ENCODE measurements around the gene CRY2. TPM values are rescaled to one million over a fixed set of nuclear protein-coding genes. Genes with fewer than 3 reads are reported as not detected.

The CRY2 gene
- 10 to 100 TPM; 59.5 to 64.5 TPM for total RNA-seq
- 10 to 100 TPM; 24.3 to 33.4 (median 30.3) TPM for polyA plus RNA-seq
- total RNA-seq: 35.3 to 218 (median 76.9) reads per million in 6 experiments

- H3K36me3 Mint-ChIP-seq: peaks cover 0 to 22% (median 0%) of the 10 kb centered on the region in 3 donors
- peak; percentile 96 to 99 (median 98) for DNase-seq
- H3K27ac Mint-ChIP-seq: peak within 1 kb of the TSS; percentile 83 to 100 (median 98)
- peaks cover 26 to 67% (median 62%) of the 10 kb centered on the region in 4 donors for H3K4me1 Mint-ChIP-seq
- peak; percentile 78 to 83 for ATAC-seq
- peak within 1 kb of the TSS; percentile 77 to 93 (median 88) for H3K4me3 Mint-ChIP-seq
- no peaks in the 10 kb centered on the region for H3K9me3 Mint-ChIP-seq
- POLR2A ChIA-PET: interaction anchor here (0.9 to 2.3 kb wide), 6 partner anchors 18 to 273 kb away, joined by 3 to 20 read pairs (median 6); partner anchors contain the start of genes LARGE2, PEX16 and SLC35C1
- peaks cover 0 to 3% (median 0%) of the 10 kb centered on the region in 5 donors for H3K27me3 Mint-ChIP-seq
These were observed at the start of gene CRY2 for GRCh38 chr11:45846974-45847910. Gene CRY2, plus strand, starts transcription at chr11:45847475. Its CDS starts 16 bp downstream, at chr11:45847491.

DNA sequence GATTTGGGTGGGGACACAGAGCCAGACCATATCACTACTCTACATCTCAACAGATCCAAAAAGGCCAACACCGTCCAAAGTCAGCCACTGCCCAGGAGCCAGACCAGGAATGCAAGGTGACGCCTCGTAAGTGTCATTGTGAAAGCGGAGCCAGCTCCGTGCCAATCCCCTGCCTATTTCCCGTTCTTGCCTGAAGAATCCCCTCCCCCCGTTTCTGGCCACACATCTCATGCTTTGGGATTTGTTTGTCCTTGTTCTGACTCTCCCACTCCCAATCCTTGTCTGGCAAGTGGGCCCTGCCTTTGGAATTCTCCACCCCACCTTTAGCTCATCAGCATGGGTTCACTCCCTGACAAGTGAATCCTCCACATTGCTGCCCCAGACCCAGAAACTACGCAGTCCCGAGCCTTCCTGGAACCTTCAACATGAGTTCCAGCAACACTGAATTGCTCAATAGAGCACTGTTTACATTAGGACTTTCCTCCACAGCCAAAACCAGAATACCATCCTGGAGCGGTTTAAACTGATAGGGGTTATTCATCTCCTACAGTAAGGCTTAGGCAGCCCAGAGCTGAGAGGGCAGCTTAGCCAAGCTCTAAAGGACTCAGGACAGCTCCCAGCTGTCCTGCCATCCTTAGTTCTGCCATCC, 48.4 kb upstream of the CRY2 start:
- Mint-ChIP-seq H3K27ac (peak overlapping the region in 1 of 10 donors; percentile 20), H3K9me3 (peaks cover 0 to 8% (median 0%) of the 10 kb centered on the region in 9 donors), H3K27me3 (no peaks in the 10 kb centered on the region), H3K4me3 (no peak overlapping the region), H3K36me3 (no peaks in the 10 kb centered on the region), H3K4me1 (peaks cover 0 to 5% (median under 1%) of the 10 kb centered on the region in 4 donors)
- DNase-seq (no peak), ATAC-seq (no peak)
- POLR2A ChIA-PET: interaction anchor here (0.6 to 0.7 kb wide), 2 partner anchors 43 to 495 kb away, joined by 3 to 8 read pairs; no protein-coding TSS in a partner anchor

- DNase-seq (no peak), ATAC-seq (no peak)
- Mint-ChIP-seq H3K27ac (peak overlapping the region in 1 of 10 donors; percentile 19), H3K4me1 (peaks cover 0 to 5% (median under 1%) of the 10 kb centered on the region in 4 donors), H3K27me3 (no peaks in the 10 kb centered on the region), H3K9me3 (peaks cover 0 to 8% (median 0%) of the 10 kb centered on the region in 9 donors), H3K36me3 (no peaks in the 10 kb centered on the region), H3K4me3 (no peak overlapping the region)
- POLR2A ChIA-PET: interaction anchor here (0.6 to 0.7 kb wide), 2 partner anchors 44 to 495 kb away, joined by 3 to 8 read pairs; no protein-coding TSS in a partner anchor
These were observed 47.7 kb upstream of the CRY2 start for GRCh38 chr11:45799562-45799961.

GRCh38 chr11:45800261-45800660, 47.0 kb upstream of the CRY2 start:
- no peaks in the 10 kb centered on the region for H3K27me3 Mint-ChIP-seq
- DNase-seq (no peak), ATAC-seq (no peak)
- no peak overlapping the region for H3K4me3 Mint-ChIP-seq
- H3K36me3 Mint-ChIP-seq: no peaks in the 10 kb centered on the region
- POLR2A ChIA-PET: no interaction called here
- peaks cover 0 to 6% (median 3%) of the 10 kb centered on the region in 4 donors for H3K4me1 Mint-ChIP-seq
- no peak overlapping the region for H3K27ac Mint-ChIP-seq
- peaks cover 0 to 8% (median 0%) of the 10 kb centered on the region in 9 donors for H3K9me3 Mint-ChIP-seq

- ATAC-seq: no peak
- Mint-ChIP-seq H3K4me1 (peaks cover 6 to 20% (median 17%) of the 10 kb centered on the region in 4 donors), H3K27ac (peak overlapping the region in 3 of 10 donors; percentile 6 to 21 (median 15)), H3K4me3 (no peak overlapping the region), H3K27me3 (no peaks in the 10 kb centered on the region), H3K36me3 (no peaks in the 10 kb centered on the region), H3K9me3 (peaks cover 0 to 8% (median 0%) of the 10 kb centered on the region in 9 donors)
- POLR2A ChIA-PET: interaction anchor here (0.9 kb wide), 1 partner anchor 116 kb away, joined by 3 read pairs; the partner anchor contains the start of gene PEX16
- DNase-seq: no peak
These were observed 45.5 kb upstream of the CRY2 start for GRCh38 chr11:45801723-45802315.

- DNase-seq: no peak
- Mint-ChIP-seq H3K27ac (peak overlapping the region in 7 of 10 donors; percentile 37 to 82 (median 69)), H3K36me3 (no peaks in the 10 kb centered on the region), H3K4me3 (peak overlapping the region; percentile 39 to 98 (median 55)), H3K9me3 (peaks cover 0 to 8% (median 0%) of the 10 kb centered on the region in 9 donors), H3K4me1 (peaks cover 9 to 29% (median 26%) of the 10 kb centered on the region in 4 donors), H3K27me3 (no peaks in the 10 kb centered on the region)
- no peak for ATAC-seq
- POLR2A ChIA-PET: no interaction called here
These were observed 44.6 kb upstream of the CRY2 start for GRCh38 chr11:45802531-45803317.

- H3K9me3 Mint-ChIP-seq: peaks cover 0 to 8% (median 0%) of the 10 kb centered on the region in 9 donors
These were observed 43.1 kb upstream of the CRY2 start for GRCh38 chr11:45803971-45804760.

DNA sequence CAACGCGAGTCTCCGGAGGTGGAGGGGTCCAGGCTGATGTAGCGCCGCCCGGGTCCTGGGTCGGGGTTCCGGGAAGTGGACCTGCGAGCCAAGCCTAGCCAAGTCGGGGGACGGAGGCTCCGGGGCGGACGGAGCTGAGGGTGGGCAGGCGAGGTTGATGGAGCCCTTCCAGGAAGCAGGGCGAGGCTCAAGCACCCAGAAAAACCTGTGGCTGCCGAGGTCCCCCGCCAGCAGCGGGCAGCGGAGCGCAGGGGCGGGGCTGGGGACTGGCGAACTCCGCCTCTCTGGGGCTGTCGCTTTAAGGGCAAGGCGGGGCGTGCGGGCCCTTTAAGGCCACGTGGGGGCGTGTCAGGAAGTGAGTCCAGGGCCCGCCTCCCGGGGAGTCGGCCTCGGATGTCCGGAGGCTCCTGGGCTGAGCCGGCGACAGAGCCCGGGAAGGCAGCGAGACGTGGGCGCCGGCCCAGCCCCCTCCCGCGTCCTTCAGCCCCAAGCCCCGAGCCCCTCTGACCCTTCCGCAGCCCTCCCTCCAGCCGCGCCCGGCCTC, 42.4 kb upstream of the CRY2 start, which contains the start of gene SLC35C1:
SLC35C1 (plus strand) TSS at position 389 of the 544 bp plus-strand sequence. CDS start 653 bp downstream, outside the sequence.
- Mint-ChIP-seq H3K27ac (peak within 1 kb of the TSS; percentile 86 to 96 (median 92)), H3K27me3 (no peaks in the 10 kb centered on the region), H3K36me3 (peaks cover 0 to 7% (median 0%) of the 10 kb centered on the region in 3 donors), H3K4me3 (peak within 1 kb of the TSS; percentile 89 to 98 (median 92)), H3K4me1 (peaks cover 20 to 49% (median 47%) of the 10 kb centered on the region in 4 donors), H3K9me3 (peaks cover 0 to 8% (median 0%) of the 10 kb centered on the region in 9 donors)
- POLR2A ChIA-PET: interaction anchor here (1.6 to 2.3 kb wide), 3 partner anchors 33 to 42 kb away, joined by 4 to 20 read pairs (median 9); partner anchors contain the start of gene CRY2
- ATAC-seq (peak; percentile 89 to 93), DNase-seq (peak; percentile 90 to 97 (median 92))

More at GRCh38 chr11:45803971-45804760, 43.1 kb upstream of the CRY2 start:
- no peaks in the 10 kb centered on the region for H3K27me3 Mint-ChIP-seq
- H3K27ac Mint-ChIP-seq: peak overlapping the region; percentile 72 to 96 (median 90)
- peaks cover 0 to 5% (median 0%) of the 10 kb centered on the region in 3 donors for H3K36me3 Mint-ChIP-seq
- peak; percentile 37 to 81 (median 59) for DNase-seq
- POLR2A ChIA-PET: interaction anchor here (1.6 to 2.3 kb wide), 3 partner anchors 33 to 42 kb away, joined by 4 to 20 read pairs (median 9); partner anchors contain the start of gene CRY2
- peak overlapping the region; percentile 87 to 98 (median 92) for H3K4me3 Mint-ChIP-seq
- ATAC-seq: peak; percentile 38 to 57
- peaks cover 14 to 43% (median 41%) of the 10 kb centered on the region in 4 donors for H3K4me1 Mint-ChIP-seq

DNA sequence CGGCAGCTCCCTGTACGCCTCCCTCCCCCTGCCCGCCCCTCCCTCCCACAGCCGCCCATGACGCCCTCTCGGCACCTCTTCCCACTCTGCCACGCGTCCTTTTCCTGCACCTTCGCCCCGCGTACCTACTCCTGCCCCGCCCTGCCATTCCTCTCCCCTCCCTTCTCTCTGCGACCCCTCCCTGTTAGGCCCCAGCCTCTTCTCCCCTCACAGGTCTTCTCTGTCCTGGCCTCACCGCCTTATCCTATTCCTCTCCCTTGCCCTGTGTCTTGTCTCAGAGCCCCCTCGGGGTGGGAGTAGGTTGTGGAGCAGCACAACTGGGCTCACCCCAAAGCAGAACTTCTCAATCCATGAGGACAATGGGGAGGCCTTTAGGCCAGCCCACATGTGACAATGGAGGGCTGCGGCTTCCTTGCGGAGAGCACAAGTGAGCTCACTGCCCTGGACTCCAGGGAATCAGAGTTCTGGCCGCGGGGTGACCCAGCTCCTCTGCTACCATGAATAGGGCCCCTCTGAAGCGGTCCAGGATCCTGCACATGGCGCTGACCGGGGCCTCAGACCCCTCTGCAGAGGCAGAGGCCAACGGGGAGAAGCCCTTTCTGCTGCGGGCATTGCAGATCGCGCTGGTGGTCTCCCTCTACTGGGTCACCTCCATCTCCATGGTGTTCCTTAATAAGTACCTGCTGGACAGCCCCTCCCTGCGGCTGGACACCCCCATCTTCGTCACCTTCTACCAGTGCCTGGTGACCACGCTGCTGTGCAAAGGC, 41.8 kb upstream of the CRY2 start:
- Mint-ChIP-seq H3K27ac (peak overlapping the region; percentile 86 to 96 (median 92)), H3K9me3 (peaks cover 0 to 6% (median 0%) of the 10 kb centered on the region in 9 donors), H3K4me3 (peak overlapping the region; percentile 89 to 98 (median 92)), H3K4me1 (peaks cover 20 to 53% (median 52%) of the 10 kb centered on the region in 4 donors), H3K36me3 (peaks cover 0 to 7% (median 0%) of the 10 kb centered on the region in 3 donors), H3K27me3 (no peaks in the 10 kb centered on the region)
- peak; percentile 44 to 56 for ATAC-seq
- DNase-seq: peak in 1 of 10 donors; percentile 69
- POLR2A ChIA-PET: interaction anchor here (0.6 to 2.3 kb wide), 4 partner anchors 8 to 41 kb away, joined by 4 to 20 read pairs (median 6); partner anchors contain the start of gene CRY2

Data from naive thymus-derived CD8-positive, alpha-beta T cell (primary cell).